Measurements from ENCODE around the gene GTPBP3. TPM values are rescaled to one million over a fixed set of nuclear protein-coding genes. Genes with fewer than 3 reads are reported as not detected.
"Not testable (repeated sequence)": the region's sequence is repeated elsewhere in the genome, so short reads cannot be mapped to it uniquely, and the experiment has no call there.

Gene GTPBP3
- total RNA-seq, 1 donor, result 10.9 TPM

DNA sequence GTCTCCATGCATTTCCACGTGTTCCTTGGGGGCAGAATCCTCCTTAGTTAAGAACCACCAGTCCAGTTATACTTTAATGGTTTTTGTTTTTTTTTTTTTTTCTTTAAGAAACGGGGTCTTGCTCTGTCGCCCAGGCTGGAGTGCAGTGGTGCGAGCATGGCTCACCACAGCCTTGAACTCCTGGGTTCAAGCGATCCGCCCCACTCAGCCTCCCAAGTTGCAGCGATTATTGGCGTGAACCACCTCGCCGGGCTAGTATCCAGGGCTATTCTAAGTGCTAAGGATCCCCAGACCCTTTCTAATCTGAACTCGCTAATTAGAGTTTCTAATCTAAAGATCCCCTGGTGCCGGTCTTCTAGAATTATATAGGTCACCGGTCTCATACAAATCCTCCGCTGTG is 43.7 kb upstream of the GTPBP3 start:
- H2AFZ ChIP-seq (ENCODE audit: low read length), result no peak overlapping the region
- no peaks in the 10 kb centered on the region for H4K20me1 ChIP-seq (ENCODE audit: insufficient read depth, low read length)

DNA sequence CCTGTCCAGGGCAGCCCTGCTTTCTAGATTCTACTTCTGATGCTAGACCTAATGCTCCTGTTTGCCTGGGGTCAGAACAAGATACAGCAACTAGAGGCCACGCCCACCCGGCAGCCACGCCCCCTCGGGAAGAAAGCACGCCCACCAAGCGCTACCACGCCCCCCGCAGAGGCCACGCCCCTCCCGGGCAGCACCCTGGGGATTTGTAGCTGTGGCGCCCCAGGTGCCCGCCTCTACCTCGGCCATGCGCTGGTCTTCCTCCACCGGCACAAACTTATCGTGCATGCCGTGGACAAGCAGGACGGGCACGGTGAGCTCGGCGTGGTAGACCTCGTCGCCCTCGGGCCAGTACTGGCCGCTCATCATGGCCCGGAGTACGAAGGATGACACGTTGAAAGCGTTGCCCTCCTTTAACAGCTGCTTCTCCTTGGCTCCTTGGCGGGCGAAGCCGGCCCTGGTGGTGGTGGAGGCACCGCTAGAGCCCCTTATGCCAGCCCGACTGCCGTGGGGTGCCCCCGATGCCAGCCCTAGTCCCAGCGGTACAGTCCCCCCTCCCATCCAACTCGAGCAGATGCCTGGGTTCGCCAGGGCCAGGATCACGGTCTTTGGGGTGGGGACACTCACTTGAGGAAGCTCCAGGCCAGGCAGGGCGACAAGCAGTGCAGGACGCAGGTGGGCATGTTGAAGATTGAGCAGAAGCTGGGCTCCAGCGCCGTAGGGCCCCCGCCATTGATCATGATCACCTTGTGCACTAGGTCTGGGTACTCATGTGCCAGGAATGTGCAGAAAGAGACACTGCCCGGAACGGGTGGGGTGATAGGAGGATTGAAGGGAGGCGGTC is 43.1 kb upstream of the GTPBP3 start:
- Histone ChIP-seq H3K4me2 (ENCODE audit: insufficient read depth, low read length) (no peak overlapping the region), H3K27me3 (ENCODE audit: insufficient read depth, low read length) (no peaks in the 10 kb centered on the region), H3K9me3 (ENCODE audit: low read depth, low read length) (no peaks in the 10 kb centered on the region), H2AFZ (ENCODE audit: low read length) (no peak overlapping the region), H3K4me1 (ENCODE audit: insufficient read depth, low read length) (peaks cover 6% of the 10 kb centered on the region), H3K36me3 (ENCODE audit: insufficient read depth, low read length) (no peaks in the 10 kb centered on the region), H3K79me2 (ENCODE audit: insufficient read depth, low read length) (no peaks in the 10 kb centered on the region), H3K27ac (ENCODE audit: low read depth, low read length) (no peak overlapping the region), H4K20me1 (ENCODE audit: insufficient read depth, low read length) (no peaks in the 10 kb centered on the region), H3K4me3 (ENCODE audit: insufficient read depth, low read length) (no peak overlapping the region)
- DNase-seq (ENCODE audit: insufficient read length, low spot score, missing footprints), result peak; percentile 88
- TF ChIP-seq CTCF (IDR thresholded peaks at IDR 0.05; ENCODE audit: extremely low read depth, low read depth, low read length), result no peak

More for the DNA sequence above, 43.7 kb upstream of the GTPBP3 start:
- Histone ChIP-seq H3K4me2 (ENCODE audit: insufficient read depth, low read length) (no peak overlapping the region), H3K36me3 (ENCODE audit: insufficient read depth, low read length) (no peaks in the 10 kb centered on the region), H3K4me1 (ENCODE audit: insufficient read depth, low read length) (peaks cover 6% of the 10 kb centered on the region), H3K27ac (ENCODE audit: low read depth, low read length) (no peak overlapping the region), H3K4me3 (ENCODE audit: insufficient read depth, low read length) (no peak overlapping the region), H3K9me3 (ENCODE audit: low read depth, low read length) (no peaks in the 10 kb centered on the region), H3K27me3 (ENCODE audit: insufficient read depth, low read length) (no peaks in the 10 kb centered on the region), H3K79me2 (ENCODE audit: insufficient read depth, low read length) (no peaks in the 10 kb centered on the region)
- no peak for DNase-seq (ENCODE audit: insufficient read length, low spot score, missing footprints)
- TF ChIP-seq CTCF (IDR thresholded peaks at IDR 0.05; ENCODE audit: extremely low read depth, low read depth, low read length), result no peak

- H3K9me3 ChIP-seq (ENCODE audit: low read depth, low read length); H3K4me1 ChIP-seq (ENCODE audit: insufficient read depth, low read length); H3K4me3 ChIP-seq (ENCODE audit: insufficient read depth, low read length); H3K79me2 ChIP-seq (ENCODE audit: insufficient read depth, low read length); H3K27me3 ChIP-seq (ENCODE audit: insufficient read depth, low read length); H3K27ac ChIP-seq (ENCODE audit: low read depth, low read length); H4K20me1 ChIP-seq (ENCODE audit: insufficient read depth, low read length); DNase-seq (ENCODE audit: insufficient read length, low spot score, missing footprints); H3K4me2 ChIP-seq (ENCODE audit: insufficient read depth, low read length); H2AFZ ChIP-seq (ENCODE audit: low read length); H3K36me3 ChIP-seq (ENCODE audit: insufficient read depth, low read length): not testable (repeated sequence)
Observed at GRCh38 chr19:17295551-17295950, 41.8 kb upstream of the GTPBP3 start.

DNA sequence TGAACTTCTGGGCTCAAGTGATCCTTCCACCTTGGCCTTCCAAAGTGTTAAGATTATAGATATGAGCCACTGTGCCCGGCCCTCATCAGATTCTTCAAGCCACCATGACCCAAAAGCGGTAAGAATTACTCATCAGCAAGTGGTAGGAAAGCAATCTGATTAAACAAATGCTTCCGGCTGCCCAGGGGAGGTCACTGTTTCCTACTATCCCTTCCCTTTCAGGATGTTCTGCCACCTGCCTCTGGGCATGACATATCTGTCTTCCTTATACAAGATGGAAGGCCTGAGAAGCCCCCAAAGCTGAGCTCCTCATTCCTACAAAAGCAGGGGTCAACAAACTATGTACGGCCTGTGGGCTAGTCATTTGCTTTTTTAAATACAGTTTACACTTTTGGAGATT is 41.1 kb upstream of the GTPBP3 start:
- peak; percentile 30 for TF ChIP-seq CTCF (IDR thresholded peaks at IDR 0.05; ENCODE audit: extremely low read depth, low read depth, low read length)
- H3K4me1 ChIP-seq (ENCODE audit: insufficient read depth, low read length), result peaks cover 6% of the 10 kb centered on the region
- no peaks in the 10 kb centered on the region for H4K20me1 ChIP-seq (ENCODE audit: insufficient read depth, low read length)
- H3K27ac ChIP-seq (ENCODE audit: low read depth, low read length), result no peak overlapping the region
- DNase-seq (ENCODE audit: insufficient read length, low spot score, missing footprints), result peak; percentile 92
- H3K36me3 ChIP-seq (ENCODE audit: insufficient read depth, low read length), result no peaks in the 10 kb centered on the region
- no peak overlapping the region for H3K4me3 ChIP-seq (ENCODE audit: insufficient read depth, low read length)
- H3K9me3 ChIP-seq (ENCODE audit: low read depth, low read length), result no peaks in the 10 kb centered on the region
- H3K4me2 ChIP-seq (ENCODE audit: insufficient read depth, low read length), result no peak overlapping the region
- no peak overlapping the region for H2AFZ ChIP-seq (ENCODE audit: low read length)
- no peaks in the 10 kb centered on the region for H3K27me3 ChIP-seq (ENCODE audit: insufficient read depth, low read length)
- no peaks in the 10 kb centered on the region for H3K79me2 ChIP-seq (ENCODE audit: insufficient read depth, low read length)
